Activated CD8-positive, alpha-beta T cell treated with anti-CD3 and anti-CD28 coated beads for 36 hours (primary cell): Measurements from ENCODE around the gene ACER2. TPM values are rescaled to one million over a fixed set of nuclear protein-coding genes. Genes with fewer than 3 reads are reported as not detected.
A peak's percentile ranks its signal among the peaks of the same experiment; 100 is the strongest.

ENCODE experiments used
- ATAC-seq: fragments of 200-7000 bp; cut with Tn5 transposase; one replicate; pipeline ENCODE4 v1.10.0; 2021; ENCODE audit warnings: mild to moderate bottlenecking, moderate library complexity
- CTCF ChIA-PET: fragments of 350-600 bp; sonication (Branson Sonifier 250); formaldehyde crosslinking; loops from one replicate; lab custom pipeline; 2021; ENCODE audit warnings: antibody characterized with exemption; lab: Charles Lee
- POLR2A ChIA-PET: fragments of 350-600 bp; sonication (Branson Sonifier 250); formaldehyde crosslinking; loops from one replicate; lab custom pipeline; 2021; ENCODE audit warnings: antibody characterized with exemption; lab: Charles Lee
- DNase-seq: peaks from one replicate; pipeline ENCODE4 v3.0.0-alpha.2; 2020
- H3K27ac Mint-ChIP-seq: one replicate; pipeline ENCODE4 v1.8.0; 2021; ENCODE audit warnings: mild to moderate bottlenecking, mixed read lengths
- H3K27me3 Mint-ChIP-seq: one replicate; pipeline ENCODE4 v1.8.0; 2021; ENCODE audit warnings: mixed read lengths
- H3K36me3 Mint-ChIP-seq: one replicate; pipeline ENCODE4 v1.8.0; 2021; ENCODE audit warnings: low read depth, mixed read lengths
- H3K4me1 Mint-ChIP-seq: one replicate; pipeline ENCODE4 v1.8.0; 2021; ENCODE audit warnings: low read depth, mixed read lengths
- H3K4me3 Mint-ChIP-seq: one replicate; pipeline ENCODE4 v1.8.0; 2021; ENCODE audit warnings: mild to moderate bottlenecking, moderate library complexity, mixed read lengths
- H3K9me3 Mint-ChIP-seq: one replicate; pipeline ENCODE4 v1.8.0; 2021; ENCODE audit warnings: mixed read lengths
- intact Hi-C: fragments of 100-400 bp; cut with micrococcal nuclease; formaldehyde crosslinking; loops from one replicate; pipeline ENCODE4 v1.10.0; 2022
- total RNA-seq, 2 experiments: library from RNA; stranded (reverse); gene quantifications; one replicate each; pipeline ENCODE4 v1.2.3, GENCODE V29; 2021
- TF ChIP-seq, protein P1 (sequence below): fragments of 200-600 bp; IDR thresholded peaks from one replicate; pipeline ENCODE4 v1.8.0; 2022; ENCODE audit warnings: antibody characterized with exemption, mild to moderate bottlenecking

The ACER2 gene
- total RNA-seq, 2 experiments from 2014 or later = 1.2 to 1.4 TPM

DNA sequence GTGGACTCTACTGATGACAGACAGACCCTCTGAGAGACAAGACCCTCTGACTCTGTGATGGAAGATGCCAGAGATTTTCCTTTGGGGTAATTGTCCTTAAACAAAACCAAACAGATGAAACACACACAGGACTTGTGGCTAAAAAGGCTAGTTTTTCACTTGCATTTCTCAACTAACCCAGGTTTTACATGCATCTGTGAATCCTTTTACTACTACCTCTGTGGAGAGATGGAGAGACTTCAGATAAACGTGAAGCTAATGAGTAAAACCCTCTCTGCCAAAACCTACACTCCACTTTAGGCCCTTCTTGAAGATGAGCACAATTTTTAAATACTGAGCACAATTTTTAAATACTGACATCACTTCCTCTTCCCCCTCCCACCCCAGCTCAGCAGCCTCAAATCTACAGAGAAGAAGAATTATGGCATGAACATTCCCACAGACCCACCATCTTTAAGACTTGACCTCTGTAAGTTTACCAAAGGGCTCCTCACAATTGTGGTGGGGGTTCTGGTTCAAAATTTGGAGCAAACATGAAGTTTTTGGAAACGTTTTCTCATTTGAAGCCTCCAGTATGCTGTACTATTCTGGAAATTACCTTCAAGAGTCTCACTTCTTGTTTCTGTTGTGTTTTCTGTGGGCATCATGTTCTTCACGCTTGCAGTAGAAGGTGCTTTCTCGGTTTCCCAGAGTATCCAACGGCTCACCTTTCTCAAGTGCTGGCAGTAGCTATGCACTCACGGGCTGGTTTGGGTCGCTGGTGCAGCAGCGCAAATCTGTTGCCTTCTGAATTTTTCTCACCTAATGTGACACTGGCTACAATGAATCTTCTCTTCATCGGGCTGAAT is 42.7 kb downstream of the ACER2 start:
- intact Hi-C loops = no loop called here
- no peaks in the 10 kb centered on the region for H3K36me3 Mint-ChIP-seq
- no peaks in the 10 kb centered on the region for H3K27me3 Mint-ChIP-seq
- CTCF ChIA-PET = interaction anchor here (8.2 kb wide), 1 partner anchor 15 kb away, joined by 104 read pairs; no protein-coding TSS in a partner anchor
- DNase-seq (no peak), ATAC-seq (no peak)
- TF ChIP-seq, protein P1, sequence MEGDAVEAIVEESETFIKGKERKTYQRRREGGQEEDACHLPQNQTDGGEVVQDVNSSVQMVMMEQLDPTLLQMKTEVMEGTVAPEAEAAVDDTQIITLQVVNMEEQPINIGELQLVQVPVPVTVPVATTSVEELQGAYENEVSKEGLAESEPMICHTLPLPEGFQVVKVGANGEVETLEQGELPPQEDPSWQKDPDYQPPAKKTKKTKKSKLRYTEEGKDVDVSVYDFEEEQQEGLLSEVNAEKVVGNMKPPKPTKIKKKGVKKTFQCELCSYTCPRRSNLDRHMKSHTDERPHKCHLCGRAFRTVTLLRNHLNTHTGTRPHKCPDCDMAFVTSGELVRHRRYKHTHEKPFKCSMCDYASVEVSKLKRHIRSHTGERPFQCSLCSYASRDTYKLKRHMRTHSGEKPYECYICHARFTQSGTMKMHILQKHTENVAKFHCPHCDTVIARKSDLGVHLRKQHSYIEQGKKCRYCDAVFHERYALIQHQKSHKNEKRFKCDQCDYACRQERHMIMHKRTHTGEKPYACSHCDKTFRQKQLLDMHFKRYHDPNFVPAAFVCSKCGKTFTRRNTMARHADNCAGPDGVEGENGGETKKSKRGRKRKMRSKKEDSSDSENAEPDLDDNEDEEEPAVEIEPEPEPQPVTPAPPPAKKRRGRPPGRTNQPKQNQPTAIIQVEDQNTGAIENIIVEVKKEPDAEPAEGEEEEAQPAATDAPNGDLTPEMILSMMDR = no peak
- no peaks in the 10 kb centered on the region for H3K4me1 Mint-ChIP-seq
- H3K9me3 Mint-ChIP-seq = no peaks in the 10 kb centered on the region
- POLR2A ChIA-PET = no interaction called here
- no peak overlapping the region for H3K4me3 Mint-ChIP-seq
- H3K27ac Mint-ChIP-seq = no peak overlapping the region

DNA sequence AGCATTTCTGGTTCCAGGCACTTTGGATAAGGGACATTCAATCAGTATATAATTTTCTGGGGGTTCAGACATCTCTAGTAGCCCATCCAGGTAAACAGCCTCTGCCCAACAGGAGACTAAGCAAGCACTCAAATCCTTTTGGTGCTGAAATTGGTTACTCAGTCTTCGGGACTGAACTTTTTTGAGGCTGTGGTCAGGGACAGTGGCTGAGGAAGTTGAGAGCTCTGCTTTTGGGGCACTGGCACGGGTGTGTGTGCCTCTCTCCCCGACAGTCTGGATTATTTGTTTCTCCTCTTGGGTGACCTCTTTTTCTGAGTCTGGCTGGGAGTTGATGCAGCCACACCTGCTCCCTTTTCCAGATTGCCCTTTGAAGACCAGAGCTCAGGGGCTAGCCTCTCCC is 47.6 kb downstream of the ACER2 start:
- intact Hi-C loops = loop anchor here (2.0 to 5.0 kb wide), 4 partner anchors 76 to 1199 kb away; partner anchors contain the start of genes RPS6 and RRAGA
- Mint-ChIP-seq H3K4me3 (no peak overlapping the region), H3K27me3 (no peaks in the 10 kb centered on the region), H3K27ac (no peak overlapping the region), H3K36me3 (no peaks in the 10 kb centered on the region), H3K9me3 (no peaks in the 10 kb centered on the region), H3K4me1 (peaks cover 8% of the 10 kb centered on the region)
- TF ChIP-seq, protein P1 = no peak
- ATAC-seq (no peak), DNase-seq (no peak)
- ChIA-PET CTCF (interaction anchor here (1.0 to 8.2 kb wide), 11 partner anchors 9 to 436 kb away, joined by 3 to 104 read pairs (median 6); partner anchors contain the start of gene RRAGA), POLR2A (interaction anchor here (0.6 to 1.3 kb wide), 3 partner anchors 10 to 152 kb away, joined by 3 to 5 read pairs (median 4); no protein-coding TSS in a partner anchor)

DNA sequence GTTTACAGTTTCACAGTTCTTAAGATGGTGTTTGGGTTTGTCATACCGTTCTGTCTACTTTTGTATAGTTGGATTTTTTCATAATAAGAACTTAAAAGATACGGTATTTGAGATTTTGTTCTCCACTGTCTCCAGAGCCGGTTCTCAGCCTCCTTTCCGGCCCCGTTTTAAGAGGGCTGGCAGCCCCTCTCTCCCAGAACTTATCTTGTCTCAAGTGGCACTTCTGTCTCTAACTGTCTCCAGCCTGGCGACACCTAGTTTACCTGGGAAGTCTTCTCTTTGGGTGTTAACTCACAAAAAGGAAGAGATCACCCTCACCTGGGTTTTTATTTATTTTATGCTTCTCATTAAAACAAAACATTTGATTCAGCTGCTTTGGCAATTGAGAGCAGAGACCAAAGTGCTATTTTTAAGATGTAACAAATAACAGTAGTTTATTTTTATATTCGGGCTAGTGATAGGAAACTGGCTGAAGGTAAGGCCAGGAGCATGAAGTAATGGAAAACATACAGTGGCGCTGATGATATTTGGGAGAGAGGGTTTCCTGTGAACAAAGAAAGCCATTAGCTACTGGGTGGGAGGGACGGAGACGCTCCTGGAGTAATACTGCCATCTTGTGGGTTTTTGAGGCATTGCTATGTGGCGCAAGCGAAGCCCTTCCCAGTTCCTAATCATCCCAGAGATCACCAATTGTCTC is 48.3 kb downstream of the ACER2 start:
- no peaks in the 10 kb centered on the region for H3K36me3 Mint-ChIP-seq
- H3K27me3 Mint-ChIP-seq = no peaks in the 10 kb centered on the region
- ChIA-PET CTCF (interaction anchor here (0.6 to 8.2 kb wide), 40 partner anchors 8 to 436 kb away, joined by 3 to 104 read pairs (median 5); partner anchors contain the start of genes DENND4C and RRAGA), POLR2A (interaction anchor here (1.1 to 1.4 kb wide), 2 partner anchors 10 to 81 kb away, joined by 3 to 5 read pairs; no protein-coding TSS in a partner anchor)
- TF ChIP-seq, protein P1 = peak; percentile 97
- H3K4me1 Mint-ChIP-seq = peaks cover 8% of the 10 kb centered on the region
- no peak overlapping the region for H3K27ac Mint-ChIP-seq
- no peaks in the 10 kb centered on the region for H3K9me3 Mint-ChIP-seq
- ATAC-seq (peak; percentile 94), DNase-seq (peak; percentile 67)
- peak overlapping the region; percentile 47 for H3K4me3 Mint-ChIP-seq
- intact Hi-C loops = loop anchor here (2.0 to 5.0 kb wide), 4 partner anchors 76 to 1200 kb away; partner anchors contain the start of genes RPS6 and RRAGA

DNA sequence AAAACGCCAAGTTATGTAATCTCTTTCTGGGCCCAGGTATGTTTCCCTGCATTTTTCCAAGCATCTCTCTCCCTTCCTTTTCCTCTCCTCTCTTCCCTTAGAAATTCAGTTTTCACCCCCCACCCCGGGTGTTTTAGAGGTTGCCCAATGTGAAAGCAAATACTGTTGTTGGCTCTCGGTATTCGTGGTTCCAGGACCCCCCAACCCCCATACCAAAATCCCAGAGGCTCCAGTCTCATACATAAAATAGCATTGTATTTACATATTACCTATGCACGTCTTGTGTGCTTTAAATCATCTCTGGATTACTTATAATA is 48.8 kb downstream of the ACER2 start:
- H3K4me3 Mint-ChIP-seq = peak overlapping the region; percentile 47
- TF ChIP-seq, protein P1 = no peak
- no peaks in the 10 kb centered on the region for H3K9me3 Mint-ChIP-seq
- intact Hi-C loops = loop anchor here (2.0 to 5.0 kb wide), 4 partner anchors 77 to 1200 kb away; partner anchors contain the start of genes RPS6 and RRAGA
- ATAC-seq = peak; percentile 29
- H3K4me1 Mint-ChIP-seq = peaks cover 8% of the 10 kb centered on the region
- H3K27ac Mint-ChIP-seq = no peak overlapping the region
- ChIA-PET CTCF (interaction anchor here (0.7 to 8.2 kb wide), 27 partner anchors 8 to 411 kb away, joined by 3 to 104 read pairs (median 5); partner anchors contain the start of genes DENND4C and RRAGA), POLR2A (interaction anchor here (1.3 to 1.4 kb wide), 2 partner anchors 77 to 81 kb away, joined by 3 to 5 read pairs; no protein-coding TSS in a partner anchor)
- no peaks in the 10 kb centered on the region for H3K36me3 Mint-ChIP-seq
- no peak for DNase-seq
- H3K27me3 Mint-ChIP-seq = no peaks in the 10 kb centered on the region
